Natural killer cell (primary cell): ENCODE results near the gene GZMM. TPM values are rescaled to one million over a fixed set of nuclear protein-coding genes. Genes with fewer than 3 reads are reported as not detected.
A peak's percentile ranks its signal among the peaks of the same experiment; 100 is the strongest.

ENCODE experiments used
- ATAC-seq, 3 donors: fragments of 150-1000 bp in 2 of 3; fragments of 200-7000 bp in 1 of 3; cut with Tn5 transposase; 1 replicate in 1 of 3; 2 replicates in 2 of 3; pipeline ENCODE4 v1.10.0; 2021; ENCODE audit warnings: mild to moderate bottlenecking in 2 of 3, moderate library complexity in 2 of 3
- DNase-seq, 2 donors: peaks; one replicate each; pipeline versions ENCODE4 v3.0.0 to v3.0.0-alpha.2; 2013 to 2021; ENCODE audit warnings: mixed read lengths in 1 of 2
- H3K27ac ChIP-seq: one replicate; pipeline ENCODE4 v1.5.1; 2013; ENCODE audit warnings: mild to moderate bottlenecking, low read length
- H3K27me3 ChIP-seq: one replicate; pipeline ENCODE4 v1.6.1; 2013; ENCODE audit warnings: low read length; ENCODE audit not compliant: control insufficient read depth, insufficient read depth
- H3K36me3 ChIP-seq: one replicate; pipeline ENCODE4 v1.6.1; 2013; ENCODE audit warnings: low read length; ENCODE audit not compliant: control insufficient read depth, insufficient read depth
- H3K4me1 ChIP-seq: one replicate; pipeline ENCODE4 v1.6.1; 2013; ENCODE audit warnings: low read length; ENCODE audit not compliant: control insufficient read depth, insufficient read depth
- H3K4me3 ChIP-seq: one replicate; pipeline ENCODE4 v1.5.1; 2013; ENCODE audit warnings: low read length
- H3K9me3 ChIP-seq: one replicate; pipeline ENCODE4 v1.6.1; 2013; ENCODE audit warnings: low read length; ENCODE audit not compliant: control insufficient read depth, insufficient read depth
- H3K27ac Mint-ChIP-seq, 2 donors: one replicate each; pipeline ENCODE4 v1.8.0; 2022; ENCODE audit warnings: mild to moderate bottlenecking in 2 of 2, mixed read lengths in 2 of 2, moderate library complexity in 1 of 2
- H3K27me3 Mint-ChIP-seq, 2 donors: one replicate each; pipeline ENCODE4 v1.8.0; 2022; ENCODE audit warnings: low read depth in 2 of 2, mixed read lengths in 2 of 2
- H3K36me3 Mint-ChIP-seq: one replicate; pipeline ENCODE4 v1.8.0; 2022; ENCODE audit warnings: mixed read lengths
- H3K4me1 Mint-ChIP-seq, 2 donors: one replicate each; pipeline ENCODE4 v1.8.0; 2022; ENCODE audit warnings: mixed read lengths in 2 of 2
- H3K4me3 Mint-ChIP-seq: one replicate; pipeline ENCODE4 v1.8.0; 2022; ENCODE audit warnings: mild to moderate bottlenecking, moderate library complexity, mixed read lengths
- H3K9me3 Mint-ChIP-seq, 2 donors: one replicate each; pipeline ENCODE4 v1.8.0; 2022; ENCODE audit warnings: mixed read lengths in 2 of 2
- WGBS: methylation state at CpG from one replicate; pipeline ENCODE4 v1.1.7; 2013; ENCODE audit warnings: missing lambda C conversion rate; ENCODE audit not compliant: insufficient coverage; 5-methylcytosine and 5-hydroxymethylcytosine counted together
- intact Hi-C: fragments of 100-400 bp; cut with micrococcal nuclease; formaldehyde crosslinking; loops from one replicate; pipeline ENCODE4 v1.14.2; 2022
- total RNA-seq, 4 donors: library from RNA; stranded (reverse); fragments of 120-200 nt in 1 of 4; gene quantifications; one replicate each; pipeline versions ENCODE4 v1.2.3 to v1.2.4, GENCODE V29; 2013 to 2022
- TF ChIP-seq, protein P1 (sequence below): fragments of 200-600 bp; IDR thresholded peaks from one replicate; pipeline ENCODE4 v1.8.0; 2022; ENCODE audit warnings: antibody characterized with exemption

GZMM gene
- total RNA-seq, 3 donors from 2014 or later (not counting 1 experiment from before 2014, with no cell fraction given), result 186 to 286 (median 253) TPM

GRCh38 chr19:589693-590395 lies 46.0 kb downstream of the GZMM start, which contains the start of gene HCN2:
TSS of gene HCN2 (plus strand) at chr19:589881. CDS start at chr19:589946, 65 bp downstream.
- ATAC-seq (peak in 2 of 3 donors; percentile 36 to 40), DNase-seq (no peak)
- Histone ChIP-seq H3K27me3 (peaks cover 24% of the 10 kb centered on the region), H3K36me3 (no peaks in the 10 kb centered on the region), H3K4me3 (no peak within 1 kb of the TSS), H3K9me3 (no peaks in the 10 kb centered on the region), H3K4me1 (peaks cover 24% of the 10 kb centered on the region), H3K27ac (no peak within 1 kb of the TSS)
- H3K36me3 Mint-ChIP-seq, result no peaks in the 10 kb centered on the region
- WGBS, result under 1% methylated on average over 113 of the region's 132 CpGs
- H3K27ac Mint-ChIP-seq, result no peak within 1 kb of the TSS
- H3K9me3 Mint-ChIP-seq, result no peaks in the 10 kb centered on the region
- peaks cover 0 to 4% of the 10 kb centered on the region in 2 donors for H3K27me3 Mint-ChIP-seq
- H3K4me1 Mint-ChIP-seq, result peaks cover 0 to 6% of the 10 kb centered on the region in 2 donors
- TF ChIP-seq, protein P1, sequence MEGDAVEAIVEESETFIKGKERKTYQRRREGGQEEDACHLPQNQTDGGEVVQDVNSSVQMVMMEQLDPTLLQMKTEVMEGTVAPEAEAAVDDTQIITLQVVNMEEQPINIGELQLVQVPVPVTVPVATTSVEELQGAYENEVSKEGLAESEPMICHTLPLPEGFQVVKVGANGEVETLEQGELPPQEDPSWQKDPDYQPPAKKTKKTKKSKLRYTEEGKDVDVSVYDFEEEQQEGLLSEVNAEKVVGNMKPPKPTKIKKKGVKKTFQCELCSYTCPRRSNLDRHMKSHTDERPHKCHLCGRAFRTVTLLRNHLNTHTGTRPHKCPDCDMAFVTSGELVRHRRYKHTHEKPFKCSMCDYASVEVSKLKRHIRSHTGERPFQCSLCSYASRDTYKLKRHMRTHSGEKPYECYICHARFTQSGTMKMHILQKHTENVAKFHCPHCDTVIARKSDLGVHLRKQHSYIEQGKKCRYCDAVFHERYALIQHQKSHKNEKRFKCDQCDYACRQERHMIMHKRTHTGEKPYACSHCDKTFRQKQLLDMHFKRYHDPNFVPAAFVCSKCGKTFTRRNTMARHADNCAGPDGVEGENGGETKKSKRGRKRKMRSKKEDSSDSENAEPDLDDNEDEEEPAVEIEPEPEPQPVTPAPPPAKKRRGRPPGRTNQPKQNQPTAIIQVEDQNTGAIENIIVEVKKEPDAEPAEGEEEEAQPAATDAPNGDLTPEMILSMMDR, result no peak
- peak within 1 kb of the TSS; percentile 56 for H3K4me3 Mint-ChIP-seq
- intact Hi-C loops, result no loop called here

GRCh38 chr19:590396-590745 lies 46.5 kb downstream of the GZMM start:
- 1% methylated on average over 50 of the region's 50 CpGs for WGBS
- Mint-ChIP-seq H3K27me3 (peaks cover 0 to 4% of the 10 kb centered on the region in 2 donors), H3K4me3 (peak overlapping the region; percentile 42), H3K9me3 (no peaks in the 10 kb centered on the region), H3K4me1 (peaks cover 0 to 6% of the 10 kb centered on the region in 2 donors), H3K36me3 (no peaks in the 10 kb centered on the region), H3K27ac (no peak overlapping the region)
- Histone ChIP-seq H3K4me1 (peaks cover 24% of the 10 kb centered on the region), H3K9me3 (no peaks in the 10 kb centered on the region), H3K36me3 (no peaks in the 10 kb centered on the region), H3K4me3 (no peak overlapping the region), H3K27me3 (peaks cover 24% of the 10 kb centered on the region), H3K27ac (no peak overlapping the region)
- intact Hi-C loops, result no loop called here
- ATAC-seq (peak; percentile 45 to 61 (median 57)), DNase-seq (peak in 1 of 2 donors; percentile 66)
- TF ChIP-seq, protein P1, result no peak

- 11% methylated on average over 39 of the region's 41 CpGs for WGBS
- intact Hi-C loops, result no loop called here
- TF ChIP-seq, protein P1, result no peak
- H3K36me3 ChIP-seq, result no peaks in the 10 kb centered on the region
- no peak for ATAC-seq
- no peak for DNase-seq
- Mint-ChIP-seq H3K9me3 (no peaks in the 10 kb centered on the region), H3K4me1 (peaks cover 0 to 6% of the 10 kb centered on the region in 2 donors), H3K36me3 (no peaks in the 10 kb centered on the region), H3K27ac (no peak overlapping the region), H3K4me3 (no peak overlapping the region), H3K27me3 (peaks cover 0 to 4% of the 10 kb centered on the region in 2 donors)
- H3K27me3 ChIP-seq, result peaks cover 24% of the 10 kb centered on the region
- H3K4me1 ChIP-seq, result peaks cover 24% of the 10 kb centered on the region
- H3K27ac ChIP-seq, result no peak overlapping the region
- H3K9me3 ChIP-seq, result no peaks in the 10 kb centered on the region
- no peak overlapping the region for H3K4me3 ChIP-seq
Measured at GRCh38 chr19:590750-591098, 46.9 kb downstream of the GZMM start.
